GM19193 (cell line): ENCODE results near the gene SUPT3H.

Experiments
- POLR2A ChIP-seq: IDR thresholded peaks from 4 replicates; pipeline ENCODE4 v1.6.1; 2011; ENCODE audit not compliant: insufficient read depth, insufficient read length; ENCODE audit errors: extremely low read depth

Gene SUPT3H

GRCh38 chr6:45371924-45372573, 5.7 kb downstream of the SUPT3H start:
- no peak for TF ChIP-seq POLR2A

GRCh38 chr6:45369870-45370269, 7.9 kb downstream of the SUPT3H start:
- no peak for TF ChIP-seq POLR2A

DNA sequence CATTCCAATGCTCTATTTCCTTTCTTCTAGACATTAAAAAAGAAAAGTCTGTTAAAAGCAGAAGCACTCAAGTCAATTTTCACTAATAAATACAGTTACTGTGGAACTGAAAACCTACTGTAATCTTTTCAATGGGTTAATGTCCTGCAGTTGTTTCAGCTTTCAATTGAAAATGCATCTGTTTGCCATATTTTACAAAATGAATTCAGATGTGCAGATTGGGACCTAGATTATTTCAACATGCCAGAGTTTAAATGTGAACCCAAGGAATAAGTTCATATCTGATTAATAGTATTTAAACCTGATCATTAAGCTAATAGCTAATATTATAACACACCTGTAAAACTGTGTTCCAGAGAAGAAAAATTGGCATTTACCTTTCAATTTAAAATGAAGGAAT, 9.7 kb downstream of the SUPT3H start:
- no peak for TF ChIP-seq POLR2A

DNA sequence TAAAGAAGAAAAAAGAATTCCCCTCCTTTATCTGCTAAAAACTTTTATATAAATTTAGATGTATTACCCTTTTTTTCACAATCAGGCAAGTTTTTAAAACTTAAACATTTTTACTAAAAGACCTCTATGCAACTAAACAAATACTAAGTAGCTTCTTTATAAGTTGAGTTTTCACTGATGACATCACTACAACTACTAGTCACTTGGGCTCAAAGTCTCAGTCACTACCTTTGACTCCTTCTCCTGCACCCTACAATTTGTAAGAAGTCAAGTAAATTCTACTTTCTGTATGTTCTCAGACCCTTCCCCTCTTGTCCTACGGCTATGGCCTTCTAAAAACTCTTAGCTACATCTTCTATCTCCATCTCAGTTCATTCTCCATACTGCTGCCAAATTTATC, 11.2 kb downstream of the SUPT3H start:
- no peak for TF ChIP-seq POLR2A

GRCh38 chr6:45365036-45365435, 12.7 kb downstream of the SUPT3H start:
- no peak for TF ChIP-seq POLR2A

DNA sequence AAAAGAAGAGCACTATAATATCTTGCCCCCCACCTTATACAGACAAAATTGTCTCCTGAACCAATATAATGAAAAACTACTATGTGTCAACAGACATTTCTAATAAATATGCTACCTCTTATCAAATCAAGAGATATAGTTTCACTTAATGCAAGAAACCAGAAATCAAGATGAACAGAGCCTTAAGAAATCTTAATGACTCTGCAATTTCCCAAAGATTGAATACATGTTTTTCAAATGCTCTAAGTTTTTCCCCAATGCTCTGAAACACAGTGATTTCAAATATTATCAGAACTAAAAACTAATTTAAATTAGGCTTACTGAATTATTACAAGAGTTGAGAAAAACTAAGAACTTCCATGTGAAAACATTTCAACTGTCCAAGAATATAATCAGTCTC, 13.3 kb downstream of the SUPT3H start:
- no peak for TF ChIP-seq POLR2A

DNA sequence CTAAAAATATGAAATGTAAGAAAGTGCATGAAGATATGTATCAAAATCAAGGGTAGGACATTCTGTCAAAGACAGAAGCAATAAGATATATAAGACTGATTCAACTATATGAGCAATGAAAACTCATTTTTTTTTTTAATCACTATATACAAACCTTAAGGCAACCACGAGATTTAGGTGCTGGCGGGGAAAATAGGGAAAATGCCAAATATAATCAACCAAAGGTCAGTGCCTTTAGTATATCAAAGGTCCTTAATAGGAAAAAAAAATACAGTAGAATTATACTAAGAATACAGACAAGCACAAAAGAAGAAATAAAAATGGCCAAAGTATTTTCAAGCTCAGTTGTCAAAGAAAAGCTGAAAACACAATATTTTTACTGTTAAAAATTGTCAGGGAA, 24.1 kb downstream of the SUPT3H start:
- no peak for TF ChIP-seq POLR2A

GRCh38 chr6:45351667-45352066, 26.1 kb downstream of the SUPT3H start:
- TF ChIP-seq POLR2A, result no peak

GRCh38 chr6:45351076-45351475, 26.7 kb downstream of the SUPT3H start:
- TF ChIP-seq POLR2A, result no peak

DNA sequence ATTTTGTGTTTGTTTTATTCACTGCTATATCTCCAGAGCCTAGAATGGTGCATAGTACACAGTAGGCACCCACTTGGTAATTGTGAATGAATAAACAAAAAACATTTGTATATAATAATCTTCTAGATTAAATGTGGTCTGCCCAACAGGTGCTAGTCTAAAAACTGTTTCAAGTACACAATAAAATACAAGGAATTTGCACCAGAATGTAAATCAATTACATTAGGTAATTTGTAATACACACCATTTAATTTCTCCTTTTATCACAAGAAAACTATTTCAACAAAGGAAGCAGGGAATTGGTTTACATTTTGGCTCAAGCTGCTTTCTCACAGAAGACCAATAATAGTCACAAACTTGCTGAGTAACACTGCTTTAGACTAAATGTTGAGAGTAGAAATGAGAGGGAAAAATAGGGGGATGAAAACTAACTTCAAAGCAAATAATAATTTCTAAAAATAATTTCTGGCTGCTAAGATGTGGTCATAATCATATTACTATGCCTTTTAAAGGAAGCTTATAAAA, 27.5 kb downstream of the SUPT3H start:
- no peak for TF ChIP-seq POLR2A

DNA sequence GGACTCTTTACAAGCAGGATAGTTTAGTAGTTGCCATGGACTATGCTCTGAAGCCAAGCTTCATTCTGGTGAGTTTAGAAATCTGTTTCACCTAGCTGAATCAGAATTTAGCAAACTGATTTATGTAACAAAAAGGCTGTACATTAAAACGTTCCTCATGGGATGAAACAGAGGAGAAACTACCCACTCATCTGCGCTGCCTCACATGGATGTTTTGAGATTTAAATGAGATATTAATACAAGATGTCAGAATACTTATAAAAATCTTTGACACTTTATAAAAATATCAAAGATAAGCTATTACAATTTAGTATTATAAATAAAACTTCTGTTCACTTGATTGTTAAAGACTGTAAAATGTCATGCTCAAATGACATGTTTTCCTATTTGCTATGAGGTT, 32.8 kb downstream of the SUPT3H start:
- no peak for TF ChIP-seq POLR2A

GRCh38 chr6:45328523-45328922, 49.2 kb downstream of the SUPT3H start:
- no peak for TF ChIP-seq POLR2A

GRCh38 chr6:45327956-45328522, 49.7 kb downstream of the SUPT3H start, which contains the start of gene RUNX2:
TSS of gene RUNX2 (plus strand) at chr6:45328330. CDS start at chr6:45328727, 397 bp downstream.
- TF ChIP-seq POLR2A, result no peak

DNA sequence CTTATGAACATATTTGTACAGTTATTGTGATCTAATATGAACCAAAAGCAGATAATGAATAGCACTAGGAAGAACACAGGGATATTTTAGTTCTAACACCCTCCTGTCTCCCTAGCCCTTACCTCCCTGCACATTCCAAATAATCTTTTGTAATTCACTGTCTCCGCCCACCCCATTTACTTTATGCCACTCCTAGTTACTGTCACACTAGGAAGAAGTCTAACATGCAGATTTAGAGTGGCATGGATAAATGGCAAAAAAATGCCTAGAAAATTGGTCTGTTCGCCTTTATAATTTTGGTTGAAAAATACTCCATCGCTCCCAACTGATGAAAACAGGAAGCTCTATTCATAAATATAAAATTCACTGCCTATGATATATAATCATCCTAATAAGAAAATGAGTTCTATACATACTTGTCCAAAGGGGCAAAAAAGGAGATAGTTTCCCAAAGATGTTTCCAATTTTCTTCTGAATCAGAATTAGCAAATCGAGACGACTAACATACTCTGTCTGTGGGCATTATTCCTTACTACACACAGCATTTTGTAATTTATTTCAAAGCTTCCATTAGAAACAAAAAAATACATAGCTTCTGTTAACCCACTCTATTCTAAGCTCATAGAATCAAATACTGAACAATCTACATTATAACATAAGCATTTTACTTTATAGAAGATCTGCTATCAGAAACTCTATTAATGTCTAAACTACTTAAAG, 50.9 kb downstream of the SUPT3H start:
- no peak for TF ChIP-seq POLR2A

DNA sequence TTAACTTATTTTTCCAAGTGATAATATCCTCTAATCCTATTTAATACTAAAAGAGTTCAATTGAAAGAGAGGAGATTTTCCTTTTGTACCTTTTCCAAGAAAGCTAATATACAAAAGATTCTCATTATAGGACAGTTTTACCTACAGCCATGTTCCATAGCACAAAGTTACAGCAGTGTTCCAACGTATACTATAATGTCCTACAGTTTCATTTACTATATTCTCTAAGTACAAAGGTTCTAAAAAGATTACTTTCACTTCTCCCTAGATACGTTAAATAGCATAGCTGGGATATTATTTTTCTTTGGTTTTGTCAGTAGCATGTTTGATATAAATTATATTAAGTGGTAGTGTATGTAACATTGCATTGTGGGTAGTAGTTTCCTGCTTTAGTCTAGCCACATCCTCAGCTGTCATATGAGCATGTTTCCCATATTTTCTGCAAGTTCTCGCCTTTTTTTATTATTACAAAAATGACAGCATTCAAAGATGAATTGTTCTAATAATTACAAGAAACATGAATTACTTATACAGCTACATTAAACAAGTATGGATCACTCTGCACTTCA, 54.0 kb downstream of the SUPT3H start:
- TF ChIP-seq POLR2A, result no peak
